AG04450 (cell line): ENCODE results near the gene UAP1L1. TPM values are rescaled to one million over a fixed set of nuclear protein-coding genes. Genes with fewer than 3 reads are reported as not detected.
A peak's percentile ranks its signal among the peaks of the same experiment; 100 is the strongest.

Source experiments
- CTCF ChIA-PET: fragments of 300-600, 350-600 bp; formaldehyde crosslinking; extraction: SDS; loops from one replicate; lab custom pipeline; 2022; ENCODE audit warnings: antibody characterized with exemption, inconsistent platforms; lab: Charles Lee
- POLR2A ChIA-PET: fragments of 350-600 bp; formaldehyde crosslinking; extraction: SDS; loops from one replicate; lab custom pipeline; 2021; ENCODE audit warnings: antibody characterized with exemption, inconsistent platforms; lab: Yijun Ruan, JAX
- DNase-seq: peaks from one replicate; pipeline ENCODE4 v3.0.0-alpha.2; 2011; ENCODE audit warnings: low read depth, low spot score
- H3K27ac ChIP-seq: one replicate; pipeline ENCODE4 v1.5.1; 2012; ENCODE audit warnings: low read depth, low read length, control low read depth
- H3K27me3 ChIP-seq: one replicate; pipeline ENCODE4 v1.6.0; 2012; ENCODE audit warnings: low read length; ENCODE audit not compliant: control insufficient read depth, insufficient read depth
- H3K4me3 ChIP-seq: 2 replicates; pipeline ENCODE4 v1.5.1; 2011; ENCODE audit warnings: mild to moderate bottlenecking, low read depth, low read length, control low read depth
- H3K9me3 ChIP-seq: 2 replicates; pipeline ENCODE4 v1.5.1; 2012; ENCODE audit warnings: low read length; ENCODE audit not compliant: control insufficient read depth, insufficient read depth
- CTCF ChIP-seq: IDR thresholded peaks from 2 replicates; pipeline ENCODE4 v1.5.1; 2011; ENCODE audit warnings: low read depth, low read length, control low read depth, inconsistent platforms
- polyA plus RNA-seq: library from polyadenylated mRNA; depleted of rRNA; stranded (reverse); fragments of >200 nt; gene quantifications from 2 replicates; pipeline ENCODE4 v1.2.3, GENCODE V29; 2011; rRNA removed
- small RNA-seq: library from RNA; depleted of rRNA; stranded (forward); fragments of <200 nt; gene quantifications from one replicate; pipeline ENCODE3, GENCODE V24; 2012; ENCODE audit warnings: low read depth; ENCODE audit not compliant: insufficient read length

UAP1L1 gene
- polyA plus RNA-seq, 1 experiment = 5.1 TPM

GRCh38 chr9:137128158-137128861 is 51.0 kb downstream of the UAP1L1 start:
- peaks cover 6% of the 10 kb centered on the region; the same call in 1 of the 2 replicates for H3K9me3 ChIP-seq
- no peaks in the 10 kb centered on the region for H3K27me3 ChIP-seq
- DNase-seq = no peak
- no peak for TF ChIP-seq CTCF
- no peak overlapping the region for H3K27ac ChIP-seq
- peak overlapping the region; percentile 77 for H3K4me3 ChIP-seq
- CTCF ChIA-PET = interaction anchor here (0.7 to 0.9 kb wide), 2 partner anchors 12 to 108 kb away, joined by 4 to 6 read pairs; no protein-coding TSS in a partner anchor
- POLR2A ChIA-PET = interaction anchor here (0.8 kb wide), 1 partner anchor 73 kb away, joined by 4 read pairs; no protein-coding TSS in a partner anchor

- DNase-seq = no peak
- H3K9me3 ChIP-seq = peaks cover 6% of the 10 kb centered on the region; the same call in 1 of the 2 replicates
- no peak for TF ChIP-seq CTCF
- no peaks in the 10 kb centered on the region for H3K27me3 ChIP-seq
- peak overlapping the region; percentile 77 for H3K4me3 ChIP-seq
- ChIA-PET POLR2A (interaction anchor here (0.9 to 2.6 kb wide), 9 partner anchors 12 to 400 kb away, joined by 3 to 28 read pairs (median 7); partner anchors contain the start of genes SSNA1, TPRN and TUBB4B), CTCF (interaction anchor here (0.6 to 0.9 kb wide), 3 partner anchors 10 to 108 kb away, joined by 3 to 11 read pairs (median 4); partner anchors contain the start of genes GRIN1 and RNF224)
- peak overlapping the region; percentile 31 for H3K27ac ChIP-seq
Observed at GRCh38 chr9:137128862-137129455, 51.6 kb downstream of the UAP1L1 start.

DNA sequence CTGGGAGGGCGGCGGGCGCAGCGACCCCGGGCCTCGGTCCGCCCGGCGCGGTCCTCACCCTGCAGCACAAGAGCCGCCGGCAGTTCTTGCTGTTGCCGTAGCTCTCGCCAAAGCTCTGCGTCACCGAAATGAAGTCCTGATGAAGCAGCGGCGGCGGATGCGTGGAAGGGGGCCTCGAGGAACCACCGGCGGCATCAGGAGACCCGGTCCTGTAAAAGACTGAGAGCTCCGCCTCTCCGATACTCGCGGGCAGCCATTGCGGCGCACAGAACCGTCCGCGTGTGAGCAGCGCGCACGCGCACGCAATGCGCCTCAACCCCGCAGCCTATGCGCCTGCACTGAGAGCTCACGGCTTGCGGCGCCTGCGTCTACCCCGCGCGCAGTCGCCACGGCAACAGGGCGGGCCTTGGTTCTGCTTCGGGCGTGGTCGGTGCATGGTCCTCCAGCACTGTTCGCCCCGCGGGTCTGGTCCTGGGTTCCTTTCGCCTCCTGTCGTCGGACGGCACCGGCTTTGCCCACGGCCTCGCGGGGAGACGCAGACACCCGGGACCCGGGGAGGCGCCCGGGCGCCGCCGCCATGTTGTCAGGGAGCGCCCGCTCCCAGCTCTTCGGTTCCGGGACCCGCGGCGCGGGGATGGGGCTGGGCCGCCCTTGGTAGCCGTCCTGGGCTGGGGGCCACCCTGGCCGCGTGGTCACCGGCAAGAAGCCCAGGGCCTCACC is 52.3 kb downstream of the UAP1L1 start:
- Histone ChIP-seq H3K27ac (peak overlapping the region; percentile 31), H3K9me3 (peaks cover 6% of the 10 kb centered on the region; the same call in 1 of the 2 replicates), H3K27me3 (no peaks in the 10 kb centered on the region), H3K4me3 (peak overlapping the region; percentile 77)
- no peak for TF ChIP-seq CTCF
- peak; percentile 75 for DNase-seq
- POLR2A ChIA-PET = interaction anchor here (0.6 to 2.6 kb wide), 13 partner anchors 10 to 401 kb away, joined by 3 to 28 read pairs (median 4); partner anchors contain the start of genes GRIN1, MAN1B1, SSNA1 and TPRN
- CTCF ChIA-PET = interaction anchor here (0.6 to 0.8 kb wide), 2 partner anchors 9 to 98 kb away, joined by 3 to 11 read pairs; partner anchors contain the start of genes GRIN1 and RNF224

GRCh38 chr9:137130176-137130755 is 52.9 kb downstream of the UAP1L1 start:
- H3K27ac ChIP-seq = no peak overlapping the region
- peak overlapping the region; percentile 77 for H3K4me3 ChIP-seq
- peaks cover 6% of the 10 kb centered on the region; the same call in 1 of the 2 replicates for H3K9me3 ChIP-seq
- DNase-seq = no peak
- ChIA-PET CTCF (no interaction called here), POLR2A (interaction anchor here (0.6 to 2.6 kb wide), 13 partner anchors 9 to 402 kb away, joined by 3 to 28 read pairs (median 4); partner anchors contain the start of genes GRIN1, MAN1B1, SSNA1 and TPRN)
- no peaks in the 10 kb centered on the region for H3K27me3 ChIP-seq
- TF ChIP-seq CTCF = no peak

Small RNA genes within 50 kb of the gene (small RNA-seq; reads per million reads assigned to genes)
- gene RF00153 = not detected

Other genes starting within 250 kb of the UAP1L1 start
- 0.26 and 0.42 TPM in 2 replicates for gene AJM1, start 235.0 kb upstream of the UAP1L1 start, polyA plus RNA-seq
- gene PHPT1, start 228.1 kb upstream of the UAP1L1 start, polyA plus RNA-seq = 91.6 and 116 TPM in 2 replicates
- 0.63 and 0.86 TPM in 2 replicates for gene MAMDC4, start 225.2 kb upstream of the UAP1L1 start, polyA plus RNA-seq
- 445 and 453 TPM in 2 replicates for gene EDF1, start 211.2 kb upstream of the UAP1L1 start, polyA plus RNA-seq
- gene TRAF2, start 191.0 kb upstream of the UAP1L1 start, polyA plus RNA-seq = 6.1 and 6.9 TPM in 2 replicates
- 31.2 and 46.4 TPM in 2 replicates for gene FBXW5, start 132.8 kb upstream of the UAP1L1 start, polyA plus RNA-seq
- gene C8G, start 132.3 kb upstream of the UAP1L1 start, polyA plus RNA-seq = 0.41 TPM in 1 of 2 replicates, not detected in the other
- not detected in 2 replicates for gene LCN12, start 125.2 kb upstream of the UAP1L1 start, polyA plus RNA-seq
- 7.8 and 9.6 TPM in 2 replicates for gene PTGDS, start 100.0 kb upstream of the UAP1L1 start, polyA plus RNA-seq
- 1.5 TPM in 2 replicates for gene LCNL1, start 94.5 kb upstream of the UAP1L1 start, polyA plus RNA-seq
- 6.0 and 6.7 TPM in 2 replicates for gene PAXX, start 85.1 kb upstream of the UAP1L1 start, polyA plus RNA-seq
- gene CLIC3, start 80.9 kb upstream of the UAP1L1 start, polyA plus RNA-seq = 0.42 and 0.63 TPM in 2 replicates
- gene ABCA2, start 49.3 kb upstream of the UAP1L1 start, polyA plus RNA-seq = 4.7 and 8.8 TPM in 2 replicates
- gene FUT7, start 45.4 kb upstream of the UAP1L1 start, polyA plus RNA-seq = not detected in 2 replicates
- gene NPDC1, start 31.3 kb upstream of the UAP1L1 start, polyA plus RNA-seq = 8.9 and 16.5 TPM in 2 replicates
- gene ENTPD2, start 23.5 kb upstream of the UAP1L1 start, polyA plus RNA-seq = not detected in 2 replicates
- gene SAPCD2, start 7.0 kb upstream of the UAP1L1 start, polyA plus RNA-seq = 1.5 and 1.8 TPM in 2 replicates
- 40.8 and 50.2 TPM in 2 replicates for gene MAN1B1, start 9.5 kb downstream of the UAP1L1 start, polyA plus RNA-seq
- 30.6 and 52.6 TPM in 2 replicates for gene DPP7, start 37.2 kb downstream of the UAP1L1 start, polyA plus RNA-seq
- gene GRIN1, start 61.6 kb downstream of the UAP1L1 start, polyA plus RNA-seq = 0.04 TPM in 1 of 2 replicates, not detected in the other
- gene LRRC26, start 92.5 kb downstream of the UAP1L1 start, polyA plus RNA-seq = not detected in 2 replicates
- gene TMEM210, start 94.5 kb downstream of the UAP1L1 start, polyA plus RNA-seq = not detected in 2 replicates
- 12.1 and 14.6 TPM in 2 replicates for gene ANAPC2, start 111.0 kb downstream of the UAP1L1 start, polyA plus RNA-seq
- 35.0 and 46.9 TPM in 2 replicates for gene SSNA1, start 111.2 kb downstream of the UAP1L1 start, polyA plus RNA-seq
- 2.8 and 3.8 TPM in 2 replicates for gene TPRN, start 123.2 kb downstream of the UAP1L1 start, polyA plus RNA-seq
- gene TMEM203, start 128.1 kb downstream of the UAP1L1 start, polyA plus RNA-seq = 44.2 and 50.2 TPM in 2 replicates
- 2.8 and 3.8 TPM in 2 replicates for gene NDOR1, start 128.2 kb downstream of the UAP1L1 start, polyA plus RNA-seq
- gene RNF208, start 144.7 kb downstream of the UAP1L1 start, polyA plus RNA-seq = 0.17 and 0.45 TPM in 2 replicates
- gene CYSRT1, start 147.7 kb downstream of the UAP1L1 start, polyA plus RNA-seq = 0.27 and 0.56 TPM in 2 replicates
- not detected in 2 replicates for gene RNF224, start 150.0 kb downstream of the UAP1L1 start, polyA plus RNA-seq
- not detected in 2 replicates for gene SLC34A3, start 153.4 kb downstream of the UAP1L1 start, polyA plus RNA-seq
- 223 and 262 TPM in 2 replicates for gene TUBB4B, start 163.8 kb downstream of the UAP1L1 start, polyA plus RNA-seq
- not detected in 2 replicates for gene STPG3, start 173.8 kb downstream of the UAP1L1 start, polyA plus RNA-seq
- gene NELFB, start 177.8 kb downstream of the UAP1L1 start, polyA plus RNA-seq = 27.1 and 38.7 TPM in 2 replicates
- gene TOR4A, start 200.2 kb downstream of the UAP1L1 start, polyA plus RNA-seq = 14.1 and 18.7 TPM in 2 replicates
- 0.17 and 0.22 TPM in 2 replicates for gene NRARP, start 224.8 kb downstream of the UAP1L1 start, polyA plus RNA-seq